OCI-LY7 (cell line): ENCODE data around the gene ID1. TPM values are rescaled to one million over a fixed set of nuclear protein-coding genes. Genes with fewer than 3 reads are reported as not detected.
"Not testable (repeated sequence)": the region's sequence is repeated elsewhere in the genome, so short reads cannot be mapped to it uniquely, and the experiment has no call there.

Experiments
- BruUV-seq: library from RNA; stranded (reverse); fragments of 400-500 nt; replicated peaks from 2 replicates; lab custom pipeline; 2021; lab: Mats Ljungman, UMichigan
- CTCF ChIA-PET: fragments of 300-600 bp; sonication (Branson Sonifier 250); formaldehyde crosslinking; loops from one replicate; lab custom pipeline; 2022; ENCODE audit warnings: antibody characterized with exemption; ENCODE audit not compliant: unreplicated experiment; lab: Charles Lee
- POLR2A ChIA-PET: fragments of 300-600 bp; sonication (Branson Sonifier 250); formaldehyde crosslinking; loops from one replicate; lab custom pipeline; 2022; ENCODE audit warnings: antibody characterized with exemption; lab: Charles Lee
- DNase-seq: peaks from one replicate; pipeline ENCODE4 v3.0.0-alpha.2; 2015; ENCODE audit warnings: low spot score
- H2AFZ ChIP-seq: fragments of 200-600 bp; sonication (generic), shearing (Covaris generic); 2 replicates; pipeline ENCODE4 v1.6.1; 2014; ENCODE audit warnings: mild to moderate bottlenecking, antibody characterized with exemption, low read length, moderate library complexity
- H3K27ac ChIP-seq: fragments of 200-600 bp; sonication (generic); 2 replicates; pipeline ENCODE4 v1.5.1; 2014; ENCODE audit warnings: mixed run types, low read depth, mild to moderate bottlenecking, moderate library complexity, low read length, inconsistent platforms; ENCODE audit not compliant: poor library complexity, severe bottlenecking
- H3K36me3 ChIP-seq: fragments of 200-600 bp; sonication (generic); 2 replicates; pipeline ENCODE4 v1.6.1; 2014; ENCODE audit warnings: mild to moderate bottlenecking, antibody characterized with exemption, low read length, moderate library complexity, mixed read lengths; ENCODE audit not compliant: insufficient read depth
- H3K4me1 ChIP-seq: fragments of 200-600 bp; sonication (generic); 2 replicates; pipeline ENCODE4 v1.5.1; 2014; ENCODE audit warnings: mild to moderate bottlenecking, low read length; ENCODE audit not compliant: insufficient read depth, poor library complexity, severe bottlenecking
- H3K4me2 ChIP-seq: fragments of 200-600 bp; sonication (generic); 2 replicates; pipeline ENCODE4 v1.6.1; 2014; ENCODE audit warnings: mild to moderate bottlenecking, low read length
- H3K4me3 ChIP-seq: fragments of 200-600 bp; sonication (generic); 2 replicates; pipeline ENCODE4 v1.5.1; 2014; ENCODE audit warnings: mild to moderate bottlenecking, low read depth, low read length; ENCODE audit not compliant: poor library complexity, severe bottlenecking
- H3K79me2 ChIP-seq: fragments of 200-600 bp; sonication (generic); 2 replicates; pipeline ENCODE4 v1.6.1; 2016; ENCODE audit warnings: low read depth, mild to moderate bottlenecking, low read length, moderate library complexity, mixed read lengths; ENCODE audit not compliant: insufficient read depth
- H3K9me2 ChIP-seq: fragments of 200-600 bp; sonication (generic); 2 replicates; pipeline ENCODE4 v1.6.1; 2016; ENCODE audit warnings: mild to moderate bottlenecking, low read length, mixed read lengths; ENCODE audit not compliant: insufficient read depth
- H3K9me3 ChIP-seq: fragments of 200-600 bp; sonication (generic); 2 replicates; pipeline ENCODE4 v1.6.1; 2014; ENCODE audit warnings: mild to moderate bottlenecking, mixed run types, low read length, mixed read lengths
- H4K20me1 ChIP-seq: fragments of 200-600 bp; sonication (generic); 2 replicates; pipeline ENCODE4 v1.6.1; 2014; ENCODE audit warnings: mild to moderate bottlenecking, antibody characterized with exemption, low read length, moderate library complexity, mixed read lengths; ENCODE audit not compliant: insufficient read depth
- CTCF ChIP-seq: fragments of 200-600 bp; sonication (generic); conservative IDR thresholded peaks from 2 replicates; pipeline ENCODE4 v1.5.1; 2014; ENCODE audit warnings: mild to moderate bottlenecking, antibody characterized with exemption, low read length, moderate library complexity, mixed read lengths
- EZH2phosphoT487 ChIP-seq: fragments of 200-600 bp; sonication (generic); IDR thresholded peaks from 2 replicates; pipeline ENCODE4 v1.6.1; 2018; ENCODE audit warnings: low read depth, borderline replicate concordance, mild to moderate bottlenecking, mixed run types, antibody characterized with exemption, low read length, moderate library complexity, mixed read lengths
- intact Hi-C: fragments of 100-400 bp; cut with micrococcal nuclease; formaldehyde crosslinking; loops from one replicate; pipeline ENCODE4 v1.10.0; 2022; ENCODE audit not compliant: unreplicated experiment
- total RNA-seq, 2 experiments: library from RNA; depleted of rRNA in 1 of 2; stranded (reverse); fragments of >200 nt in 1 of 2; shearing (Covaris generic) in 1 of 2; gene quantifications; 2 replicates each; pipeline ENCODE4 v1.2.3, GENCODE V29; 2014 to 2022

The ID1 gene
- total RNA-seq, 2 experiments from 2014 or later: 3.3 to 3.6 TPM

- TF ChIP-seq EZH2phosphoT487: no peak
- TF ChIP-seq CTCF: no peak
- ChIA-PET CTCF (no interaction called here), POLR2A (interaction anchor here (0.7 kb wide), 1 partner anchor 961 kb away, joined by 3 read pairs; no protein-coding TSS in a partner anchor)
- no TSS peak for BruUV-seq
- no peak overlapping the region for H2AFZ ChIP-seq
- H3K4me3 ChIP-seq: no peak overlapping the region
- H3K4me1 ChIP-seq: peaks cover 4% of the 10 kb centered on the region
- no peak overlapping the region for H3K4me2 ChIP-seq
- no peaks in the 10 kb centered on the region for H3K79me2 ChIP-seq
- H4K20me1 ChIP-seq: no peaks in the 10 kb centered on the region
- H3K27ac ChIP-seq: no peak overlapping the region
- H3K9me3 ChIP-seq: no peaks in the 10 kb centered on the region
- DNase-seq: no peak
- no peaks in the 10 kb centered on the region for H3K36me3 ChIP-seq
- intact Hi-C loops: no loop called here
- H3K9me2 ChIP-seq: no peaks in the 10 kb centered on the region
Observed at GRCh38 chr20:31578448-31579138, 26.5 kb upstream of the ID1 start.

GRCh38 chr20:31579245-31579644 is 25.8 kb upstream of the ID1 start:
- CTCF ChIA-PET: no interaction called here

GRCh38 chr20:31579941-31580651 is 25.0 kb upstream of the ID1 start:
- H3K27ac ChIP-seq, H3K9me2 ChIP-seq, H3K9me3 ChIP-seq, H3K4me2 ChIP-seq, DNase-seq, H3K36me3 ChIP-seq, H4K20me1 ChIP-seq, H3K79me2 ChIP-seq, intact Hi-C loops, H2AFZ ChIP-seq, CTCF ChIA-PET, H3K4me1 ChIP-seq, BruUV-seq, H3K4me3 ChIP-seq: not testable (repeated sequence)
- POLR2A ChIA-PET: interaction anchor here (0.6 to 0.9 kb wide), 4 partner anchors 11 to 144 kb away, joined by 3 to 8 read pairs (median 5); no protein-coding TSS in a partner anchor

More at GRCh38 chr20:31579245-31579644, 25.8 kb upstream of the ID1 start:
- no TSS peak for BruUV-seq
- Histone ChIP-seq H3K9me2 (no peaks in the 10 kb centered on the region), H3K9me3 (no peaks in the 10 kb centered on the region), H2AFZ (no peak overlapping the region), H3K4me2 (no peak overlapping the region), H3K36me3 (no peaks in the 10 kb centered on the region), H3K79me2 (no peaks in the 10 kb centered on the region), H3K4me3 (no peak overlapping the region), H4K20me1 (no peaks in the 10 kb centered on the region), H3K27ac (no peak overlapping the region), H3K4me1 (no peaks in the 10 kb centered on the region)
- POLR2A ChIA-PET: interaction anchor here (0.6 kb wide), 2 partner anchors 14 to 145 kb away, joined by 4 to 8 read pairs; no protein-coding TSS in a partner anchor
- no peak for DNase-seq
- TF ChIP-seq CTCF: no peak
- TF ChIP-seq EZH2phosphoT487: no peak
- intact Hi-C loops: no loop called here
